Inferior parietal cortex (tissue), 1 donor: ENCODE results near the gene GLCE.

ENCODE experiments used
- DNase-seq: peaks from one replicate; pipeline ENCODE4 v3.0.0-alpha.2; 2016; ENCODE audit errors: extremely low spot score

GLCE gene

DNA sequence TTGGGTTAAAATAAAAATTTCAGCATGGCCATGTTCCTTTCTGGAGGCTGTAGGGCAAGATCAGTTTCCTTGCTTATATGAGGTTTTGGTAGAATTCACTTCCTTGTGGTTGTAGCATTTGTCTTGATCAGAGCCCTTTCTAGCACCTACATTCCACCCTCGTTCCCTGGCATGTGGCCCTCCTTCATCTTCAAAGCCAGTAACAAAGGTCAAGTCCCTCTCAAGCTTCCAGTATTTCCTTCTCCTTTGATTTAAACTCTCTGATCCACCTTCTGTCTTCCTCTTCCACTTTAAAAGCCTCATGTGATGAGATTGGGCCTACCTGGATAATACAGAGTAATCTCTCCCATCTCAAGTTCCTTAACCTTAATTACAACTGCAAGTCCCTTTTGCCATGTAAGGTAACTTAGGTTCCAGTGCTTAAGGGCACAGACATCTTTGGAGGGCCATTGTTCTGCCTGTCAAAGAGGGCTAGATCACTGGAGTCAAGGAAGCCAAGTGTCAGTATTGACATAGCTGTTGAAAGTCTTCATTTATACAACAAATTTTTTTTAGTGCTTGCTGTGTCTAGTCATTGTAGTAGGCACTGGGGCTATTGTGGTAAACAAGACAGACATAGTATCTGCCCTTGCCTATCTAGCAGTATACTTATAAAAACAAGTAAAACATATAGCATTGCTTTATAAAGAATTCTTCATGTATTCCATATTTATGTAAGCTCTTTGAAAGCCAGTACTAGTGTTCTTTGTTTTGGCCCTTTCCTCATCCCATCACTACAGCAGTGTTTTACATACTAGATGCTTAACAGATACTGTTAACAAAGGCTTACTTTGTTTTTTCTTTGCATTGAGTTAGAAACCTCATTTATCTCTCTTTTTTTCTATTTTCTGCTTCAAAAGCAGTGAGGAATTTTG, 40.7 kb downstream of the GLCE start:
- DNase-seq, result no peak

DNA sequence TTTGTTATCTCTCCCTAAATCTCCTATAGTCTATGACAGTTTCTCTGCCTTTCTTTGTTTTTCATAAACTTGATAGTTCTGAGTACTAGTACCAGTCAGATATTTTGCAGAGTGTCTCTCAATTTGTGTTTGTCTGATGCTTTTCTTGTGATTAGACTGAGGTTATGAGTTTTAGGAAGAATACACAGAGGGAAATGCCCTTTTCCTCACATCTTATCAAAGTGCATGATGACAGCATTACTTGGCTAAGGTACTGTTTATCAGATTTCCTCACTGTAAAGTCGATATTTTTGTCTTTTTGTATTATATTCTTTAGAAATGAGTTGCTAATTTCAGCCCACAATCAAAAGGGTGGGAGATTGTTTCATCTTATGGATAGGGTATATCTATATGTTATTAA, 45.6 kb downstream of the GLCE start:
- no peak for DNase-seq

DNA sequence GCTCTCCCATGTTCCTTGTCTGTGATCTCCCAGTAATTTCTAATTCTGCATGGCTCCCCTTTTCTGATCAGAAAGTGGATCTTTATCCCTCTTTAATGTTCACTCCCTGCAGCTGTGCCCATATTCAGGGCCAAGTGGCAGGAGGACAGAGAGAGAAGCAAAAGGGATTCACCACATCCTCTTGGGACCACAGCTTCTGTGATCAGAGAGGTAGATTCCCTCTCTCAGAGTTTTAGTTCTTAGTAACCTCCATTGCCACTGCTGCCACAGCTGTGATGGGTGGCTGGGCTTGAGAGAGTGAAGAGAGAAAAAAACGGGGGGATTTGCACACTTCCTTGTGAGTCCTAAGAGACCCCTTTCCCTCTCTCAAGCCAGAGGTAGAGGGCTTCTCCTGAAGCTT, 49.2 kb downstream of the GLCE start:
- no peak for DNase-seq

DNA sequence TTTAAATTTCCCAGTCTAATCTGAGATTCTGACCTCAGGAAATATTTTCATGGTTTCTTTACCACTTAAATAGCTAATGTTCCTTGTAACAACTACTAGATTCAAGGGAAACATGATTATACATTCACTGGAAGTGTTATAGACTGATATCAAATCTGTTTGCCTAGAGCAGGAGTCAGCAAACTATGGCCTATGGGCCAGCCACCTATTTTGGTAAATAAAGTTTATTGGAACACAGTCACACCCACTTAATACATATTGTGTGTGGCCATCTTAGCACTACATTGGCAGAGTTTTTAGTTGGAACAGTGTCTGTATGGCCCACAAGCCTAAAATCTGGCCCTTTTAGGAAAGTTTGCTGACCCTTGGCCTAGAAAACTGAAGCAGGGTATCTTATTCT, 50.1 kb downstream of the GLCE start:
- no peak for DNase-seq

DNA sequence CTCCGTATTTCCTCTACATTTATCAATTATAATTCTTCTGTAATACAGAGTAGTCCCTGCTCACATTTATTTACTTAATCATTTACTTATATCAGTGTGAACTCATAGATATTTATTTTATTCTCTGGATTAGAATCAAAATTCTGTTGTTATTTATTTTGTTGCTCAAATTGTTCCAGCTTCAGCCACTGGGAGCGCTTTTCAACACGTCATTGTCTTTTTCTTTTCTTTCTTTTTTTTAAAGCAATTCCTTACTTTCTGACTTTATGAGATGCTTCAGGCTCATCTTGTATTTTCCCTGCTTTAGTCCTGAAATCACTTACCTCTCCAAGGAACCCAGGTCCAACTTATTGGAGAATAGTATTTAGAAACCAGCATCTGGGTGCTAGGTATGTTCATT, 53.4 kb downstream of the GLCE start:
- no peak for DNase-seq

DNA sequence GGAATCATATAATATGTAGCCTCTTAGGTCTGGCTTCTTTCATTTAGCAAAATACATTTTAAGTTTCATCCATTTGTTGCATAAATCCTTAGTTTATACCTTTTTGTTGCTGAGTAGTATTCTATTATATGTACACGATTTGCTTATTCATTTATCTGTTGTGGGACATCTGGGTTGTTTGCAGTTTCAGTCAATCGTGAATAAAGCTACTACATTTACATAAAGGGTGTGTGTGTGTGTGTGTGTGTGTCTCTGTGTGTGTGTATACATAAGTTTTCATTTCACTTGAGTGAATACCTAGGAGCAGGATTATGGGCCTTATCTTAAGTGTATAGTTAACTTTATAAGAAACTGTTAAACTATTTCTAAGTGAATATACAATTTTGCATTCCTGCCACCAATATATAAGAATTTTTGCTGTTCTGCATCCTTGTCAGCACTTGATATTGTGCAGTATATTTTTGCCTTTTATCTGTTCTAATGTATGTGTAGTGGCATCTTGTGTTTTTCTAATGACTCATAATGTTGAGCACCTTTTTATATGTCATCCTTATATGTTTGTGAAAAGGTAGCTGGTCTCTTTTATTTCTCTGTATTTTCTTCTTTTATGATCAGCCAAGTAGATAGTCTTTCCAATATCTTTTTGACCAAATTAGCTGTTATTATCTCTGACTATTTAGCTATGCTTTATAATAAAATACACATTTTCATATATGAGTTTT, 55.0 kb downstream of the GLCE start:
- no peak for DNase-seq

DNA sequence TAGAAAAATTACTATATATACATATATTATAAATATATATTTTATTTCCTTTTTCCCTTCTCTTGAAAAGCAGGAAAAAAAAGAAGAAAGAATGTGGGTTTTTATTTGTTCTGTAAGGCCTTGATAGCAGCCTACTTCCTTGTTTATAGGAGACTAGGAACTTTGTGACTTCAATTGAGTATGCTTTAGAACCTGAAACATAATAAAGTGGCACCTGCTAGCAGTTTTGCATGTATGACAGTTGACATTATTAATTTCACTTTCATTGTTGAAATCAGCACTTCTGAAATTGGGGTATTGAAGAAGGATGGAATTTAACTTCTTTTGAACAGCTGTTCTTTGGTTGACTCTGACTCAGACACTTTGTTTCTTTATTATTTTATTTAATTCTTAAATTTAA, 56.9 kb downstream of the GLCE start:
- DNase-seq, result no peak

DNA sequence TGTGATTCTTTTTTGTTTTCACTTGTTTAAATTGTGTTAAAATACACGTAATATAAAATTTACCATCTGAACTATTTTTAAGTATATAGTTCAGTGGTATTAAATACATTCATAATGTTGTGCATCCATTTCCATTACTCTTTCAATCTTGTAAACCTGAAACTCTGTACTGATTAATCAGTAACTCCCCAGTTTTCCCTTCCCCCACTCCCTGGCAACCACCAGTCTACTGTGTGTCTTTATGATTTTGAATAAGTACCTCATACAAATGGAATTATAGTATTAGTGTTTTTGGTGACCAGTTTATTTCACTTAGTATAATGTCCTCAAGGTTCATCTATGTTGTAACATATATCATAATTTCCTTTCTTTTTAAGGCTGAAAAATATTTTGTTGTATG, 59.3 kb downstream of the GLCE start:
- DNase-seq, result no peak

DNA sequence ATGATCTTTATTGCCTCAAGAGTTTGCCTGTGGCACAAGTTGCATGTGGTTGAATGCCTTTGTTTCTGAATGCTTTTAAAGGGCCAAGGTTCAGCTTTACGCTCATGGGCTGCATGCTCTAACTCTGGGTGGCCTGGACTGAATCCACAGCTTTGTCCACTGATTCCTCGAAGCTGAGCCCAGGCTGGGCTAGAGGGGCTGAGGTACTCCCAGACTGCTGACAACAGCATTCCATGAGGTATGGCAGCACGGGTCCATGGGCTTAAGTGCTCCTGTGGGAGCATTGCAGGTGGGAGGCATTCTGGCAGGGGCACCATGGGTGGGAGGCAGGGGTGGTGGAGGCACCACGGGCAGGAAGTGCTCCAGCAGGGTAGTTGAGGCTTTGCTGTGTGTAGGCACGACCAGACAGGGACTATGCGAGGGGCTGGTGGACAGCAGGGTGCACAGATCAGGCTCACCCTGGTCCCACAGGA, 61.6 kb downstream of the GLCE start:
- DNase-seq, result no peak

DNA sequence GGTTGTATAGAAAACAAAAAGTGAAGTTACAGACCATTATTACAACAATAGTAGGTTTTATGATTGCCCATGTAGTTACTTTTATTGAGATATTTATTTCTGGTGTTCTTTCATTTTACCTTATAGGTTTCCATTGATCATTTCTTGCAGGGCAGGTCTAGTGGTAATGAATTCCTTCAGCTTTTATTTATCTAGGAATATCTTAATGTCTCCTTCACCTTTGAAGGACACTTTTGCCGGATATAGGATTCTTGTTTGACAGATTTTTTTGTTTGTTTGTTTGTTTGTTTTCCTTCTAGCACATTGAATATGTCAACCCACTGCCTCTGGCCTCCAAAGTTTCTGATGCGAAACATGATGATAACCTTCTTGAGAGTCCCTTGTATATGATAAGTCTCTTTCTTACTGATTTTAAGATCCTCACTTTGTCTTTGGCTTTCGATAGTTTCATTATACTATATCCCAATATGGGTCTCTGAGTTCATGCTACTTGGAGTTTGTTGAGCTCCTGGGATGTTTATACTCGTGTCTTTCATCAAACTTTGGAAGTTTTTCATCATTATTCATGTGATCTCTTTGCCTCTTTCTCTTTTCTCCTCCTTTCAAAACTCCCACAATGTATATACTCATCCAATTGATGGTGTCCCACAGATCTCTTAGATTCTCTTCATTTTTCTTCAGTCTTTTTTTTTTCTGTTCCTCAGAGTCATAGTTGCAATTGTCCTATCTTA, 62.8 kb downstream of the GLCE start:
- no peak for DNase-seq

DNA sequence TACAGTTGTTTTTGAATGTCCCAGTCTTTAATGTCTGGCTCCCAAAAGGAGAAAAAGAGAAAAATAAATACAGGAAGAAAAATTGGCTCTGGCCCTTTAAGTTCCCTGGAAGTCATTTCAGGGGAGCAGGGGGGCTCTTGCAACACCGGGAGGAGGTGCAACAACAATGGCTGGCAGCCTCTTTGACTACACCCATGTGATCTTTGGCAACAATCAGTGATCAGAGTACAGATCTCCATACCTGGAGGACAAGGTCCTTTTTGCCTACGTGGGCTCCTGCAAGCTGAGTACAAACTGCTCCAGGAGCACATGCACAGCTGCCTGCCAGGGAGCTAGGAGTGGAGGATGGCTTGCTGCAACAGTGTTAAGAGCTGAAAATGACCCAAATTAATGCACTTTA, 63.9 kb downstream of the GLCE start:
- DNase-seq, result no peak

DNA sequence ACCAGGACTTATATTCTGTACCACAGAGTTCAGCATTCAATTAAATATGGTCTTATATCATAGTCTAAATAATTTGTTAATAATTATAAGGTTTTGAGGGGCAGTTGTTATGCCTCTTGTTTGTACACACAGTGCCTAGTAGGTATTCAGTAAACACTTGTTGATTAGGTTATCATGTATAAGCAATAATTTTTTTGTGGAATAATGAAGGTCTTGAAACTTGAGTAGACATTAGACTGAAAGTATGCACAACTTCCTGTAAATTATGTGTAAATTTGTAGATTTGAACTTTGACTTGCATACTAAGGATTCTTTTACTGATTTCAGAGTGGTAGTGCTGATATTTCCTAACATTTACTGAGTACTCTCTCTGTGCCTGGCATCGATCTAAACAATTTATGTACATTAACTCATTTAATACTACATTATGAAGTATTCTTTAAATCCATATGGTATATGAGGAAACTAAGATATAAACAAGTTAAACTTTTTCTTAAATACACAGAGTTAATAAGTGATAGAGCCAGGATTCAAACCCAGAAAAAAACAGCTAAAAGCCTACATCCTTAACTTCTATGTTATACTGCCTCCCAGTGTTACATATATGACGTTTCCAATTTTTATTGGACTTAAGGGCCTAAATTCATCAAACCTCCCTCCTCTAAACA, 65.1 kb downstream of the GLCE start:
- DNase-seq, result peak; percentile 34

DNA sequence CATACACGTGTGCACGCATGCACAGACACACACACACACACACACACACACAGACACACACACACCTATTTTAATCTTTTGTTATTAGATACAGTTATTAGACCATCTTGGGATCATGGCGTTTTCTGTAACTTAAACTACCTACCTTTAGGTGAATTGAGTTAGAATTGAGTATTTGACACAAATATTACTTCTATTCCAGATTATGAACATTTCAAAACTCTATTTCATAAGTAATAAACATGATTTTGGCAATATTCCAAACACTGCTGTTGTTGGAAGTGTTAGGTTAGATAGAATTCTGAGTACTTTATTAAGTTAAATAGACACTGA, 65.6 kb downstream of the GLCE start:
- DNase-seq, result no peak

DNA sequence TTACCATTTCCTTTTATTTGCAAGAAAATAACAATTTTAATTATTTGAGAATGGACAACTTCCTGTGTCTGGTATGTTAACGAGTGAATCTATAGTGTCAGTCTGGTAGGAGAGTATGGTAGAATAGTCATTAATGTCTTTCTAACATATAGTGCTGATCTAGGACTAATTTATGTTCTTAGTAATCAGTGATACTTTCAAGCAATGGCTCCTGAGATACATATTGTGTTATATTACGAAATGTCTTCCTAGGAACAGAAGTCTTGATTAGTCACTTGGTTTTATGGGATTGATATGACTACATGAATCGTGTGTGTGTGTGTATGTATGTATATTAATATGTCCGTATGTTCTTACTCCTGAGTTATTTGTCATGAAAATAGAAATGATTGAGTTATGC, 71.7 kb downstream of the GLCE start:
- DNase-seq, result no peak

DNA sequence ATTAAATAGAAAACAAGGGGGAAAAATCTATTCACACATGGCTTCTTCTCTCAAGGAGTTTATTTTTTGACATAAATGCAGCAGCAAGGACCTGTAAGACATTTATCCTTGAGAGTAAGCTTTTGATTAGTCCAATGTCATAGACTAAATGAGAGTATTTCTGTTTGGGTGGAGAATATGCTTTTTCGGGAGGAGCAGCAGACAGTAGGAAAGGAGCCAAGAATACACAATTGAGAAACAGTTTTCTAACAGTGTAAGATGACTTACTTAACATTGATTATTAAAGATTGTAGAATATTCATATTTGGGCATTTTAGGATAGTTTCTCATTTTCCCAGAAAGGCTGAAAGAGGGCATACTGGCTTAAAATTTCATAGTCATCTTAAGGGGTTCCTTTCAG, 72.3 kb downstream of the GLCE start:
- no peak for DNase-seq

DNA sequence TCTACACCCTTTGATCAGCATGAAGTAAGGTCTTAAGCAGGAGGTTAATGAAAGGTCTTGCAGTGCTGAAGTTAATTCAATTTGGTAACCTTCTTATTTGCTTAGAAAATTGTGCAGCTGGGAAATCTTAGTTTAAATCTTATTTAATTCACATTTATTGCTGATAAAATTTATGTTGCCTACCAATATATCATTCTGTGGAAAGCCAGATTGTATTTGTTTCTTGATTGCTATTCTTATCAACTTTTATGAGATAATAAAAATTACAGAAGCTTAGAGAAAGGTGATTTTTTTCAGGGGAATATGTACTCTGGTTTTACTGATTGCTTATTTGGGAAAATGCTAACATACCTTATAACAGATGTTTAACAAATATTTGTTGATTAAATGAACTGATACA, 74.2 kb downstream of the GLCE start:
- no peak for DNase-seq

DNA sequence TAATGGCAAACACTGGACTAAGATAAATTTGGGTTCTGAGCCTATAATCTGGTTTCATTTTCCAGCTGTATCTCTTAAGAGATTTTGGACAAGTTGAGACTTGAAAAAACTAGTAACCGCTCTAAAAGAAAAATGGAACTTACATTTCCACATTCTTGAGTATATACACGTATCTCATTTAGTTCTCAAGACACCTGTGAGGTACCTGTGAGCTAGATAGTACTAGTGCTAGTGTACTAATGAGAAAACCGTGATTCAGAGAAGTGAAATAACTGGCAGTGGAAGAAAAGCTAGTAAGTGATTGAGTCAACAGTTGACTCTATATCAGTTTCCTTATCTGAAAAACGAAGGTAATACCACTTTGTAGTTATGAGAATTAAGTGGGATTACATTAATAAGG, 76.1 kb downstream of the GLCE start:
- DNase-seq, result no peak

DNA sequence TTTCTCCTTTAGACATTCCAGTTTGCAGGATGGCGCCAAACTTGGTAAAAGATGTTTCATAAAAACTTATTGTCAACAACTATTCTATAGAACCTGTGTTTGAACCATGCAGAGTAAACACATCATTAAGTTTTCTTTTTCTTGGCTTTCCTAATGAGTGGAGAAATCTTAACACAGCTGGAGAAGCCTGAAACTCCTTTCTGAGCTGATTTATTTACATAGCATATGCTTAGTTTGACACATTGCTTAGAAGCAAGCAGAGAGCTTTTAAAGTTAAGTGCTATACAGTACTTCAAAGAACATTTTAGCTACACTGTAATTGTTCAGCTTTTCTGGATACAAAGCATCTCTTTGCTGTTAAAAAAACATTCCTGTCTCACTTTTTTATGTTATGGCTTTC, 77.3 kb downstream of the GLCE start:
- no peak for DNase-seq

DNA sequence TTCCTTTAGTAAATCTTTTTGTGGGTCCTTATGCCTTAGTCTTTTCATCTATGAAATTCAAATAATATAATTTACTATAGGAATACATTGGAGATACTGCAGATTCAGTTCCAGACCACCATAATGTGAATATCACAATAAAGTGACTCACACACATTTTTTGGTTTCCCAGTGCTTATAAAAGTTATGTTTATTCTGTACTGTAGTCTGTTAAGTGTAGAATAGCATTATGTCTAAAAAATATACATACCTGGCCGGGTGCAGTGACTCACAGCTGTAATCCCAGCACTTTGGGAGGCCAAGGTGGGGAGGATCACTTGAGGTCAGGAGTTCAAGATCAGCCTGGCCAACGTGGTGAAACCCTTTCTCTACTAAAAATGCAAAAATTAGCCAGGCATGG, 84.4 kb downstream of the GLCE start:
- DNase-seq, result no peak

DNA sequence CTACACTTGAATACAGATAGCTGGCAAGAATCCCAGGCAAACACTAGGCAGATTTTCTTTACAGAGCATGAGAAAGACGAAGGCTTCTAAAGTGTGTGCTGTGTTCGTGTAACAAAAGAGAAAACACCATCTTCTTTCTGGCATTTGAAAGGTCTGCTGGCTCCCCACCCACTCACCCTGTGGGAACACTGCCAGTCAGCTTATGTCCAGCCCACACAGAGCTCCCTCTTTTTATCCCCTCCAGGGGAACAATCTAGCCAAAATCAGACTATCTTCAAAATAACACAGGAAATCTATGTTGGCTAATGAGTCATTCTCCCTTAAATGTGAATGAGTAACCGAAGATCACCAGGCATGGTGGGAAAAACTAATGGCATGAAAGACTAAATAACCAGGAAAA, 92.7 kb downstream of the GLCE start:
- peak; percentile 50 for DNase-seq

DNA sequence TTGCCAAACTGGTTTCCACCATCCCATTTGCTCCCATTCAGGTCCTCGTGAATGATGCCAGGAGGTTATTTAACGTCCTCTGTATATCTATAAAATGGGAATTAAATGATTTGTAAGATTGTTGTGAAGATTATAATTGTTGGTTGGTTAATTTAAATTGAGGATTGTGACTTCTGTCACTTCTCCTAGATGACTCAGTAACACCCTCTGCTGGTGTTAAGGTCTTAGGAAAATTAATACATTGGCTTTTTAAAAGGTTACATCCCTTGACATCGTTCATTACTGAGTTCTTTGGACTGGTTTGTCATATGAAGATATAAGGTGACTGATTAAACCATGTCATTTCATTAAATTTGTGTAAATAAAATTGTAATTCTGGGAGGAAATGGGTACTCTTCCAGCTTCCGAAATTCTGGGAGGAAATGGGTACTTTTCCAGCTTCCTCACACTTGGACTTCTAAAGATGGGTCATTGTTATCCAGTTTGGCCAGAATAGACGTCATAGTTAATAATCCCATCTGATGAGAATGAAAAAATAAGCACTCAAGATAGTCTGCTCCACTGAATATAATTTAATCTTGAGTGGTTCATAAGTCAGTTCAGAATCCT, 105.0 kb downstream of the GLCE start:
- peak; percentile 71 for DNase-seq

DNA sequence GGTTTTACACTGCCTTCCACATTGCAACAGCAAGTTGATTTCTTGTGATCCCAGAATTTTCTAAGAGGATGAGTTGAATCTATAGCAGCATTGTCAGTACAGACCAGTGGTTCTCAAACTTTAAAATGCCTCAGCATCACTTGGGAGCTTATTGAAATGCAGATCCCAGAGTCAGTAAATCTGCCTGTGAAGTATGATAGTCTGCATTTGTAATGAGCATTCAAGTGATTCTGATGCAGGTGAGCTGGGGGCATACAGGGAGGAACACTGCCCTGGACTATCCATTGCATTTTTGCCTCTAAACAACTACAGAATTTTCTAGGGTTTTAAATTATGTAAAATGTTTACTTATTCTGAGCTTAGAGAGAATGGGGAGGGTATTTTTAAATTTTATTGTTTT, 110.8 kb downstream of the GLCE start:
- DNase-seq, result no peak
